Smooth muscle cell (in vitro differentiated cells): Measurements from ENCODE around the gene FHOD1. TPM values are rescaled to one million over a fixed set of nuclear protein-coding genes. Genes with fewer than 3 reads are reported as not detected.

ENCODE experiments used
- DNase-seq: peaks from one replicate; lab custom pipeline; 2025; ENCODE audit not compliant: unreplicated experiment; lab: John Stamatoyannopoulos, UW
- H2AFZ ChIP-seq: fragments of 200-600 bp; sonication (generic); 2 replicates; pipeline ENCODE4 v1.6.0; 2016; ENCODE audit warnings: antibody characterized with exemption, low read depth, mild to moderate bottlenecking
- H3F3A ChIP-seq: fragments of 200-600 bp; sonication (generic); 2 replicates; pipeline ENCODE4 v1.6.0; 2017; ENCODE audit warnings: antibody characterized with exemption, low read depth
- H3K27ac ChIP-seq: fragments of 200-600 bp; sonication (generic); 2 replicates; pipeline ENCODE4 v1.5.1; 2016; ENCODE audit warnings: low read depth, mild to moderate bottlenecking
- H3K27me3 ChIP-seq: fragments of 200-600 bp; sonication (generic); 2 replicates; pipeline ENCODE4 v1.6.1; 2016; ENCODE audit warnings: low read depth, mild to moderate bottlenecking
- H3K36me3 ChIP-seq: fragments of 200-600 bp; sonication (generic); 2 replicates; pipeline ENCODE4 v1.5.1; 2016; ENCODE audit warnings: low read depth
- H3K4me1 ChIP-seq: fragments of 200-600 bp; sonication (generic); 2 replicates; pipeline ENCODE4 v1.5.1; 2016; ENCODE audit warnings: low read depth
- H3K4me2 ChIP-seq: fragments of 200-600 bp; sonication (generic); 2 replicates; pipeline ENCODE4 v1.6.0; 2016; ENCODE audit warnings: mild to moderate bottlenecking
- H3K4me3 ChIP-seq: fragments of 200-600 bp; sonication (generic); 2 replicates; pipeline ENCODE4 v1.5.1; 2016; ENCODE audit warnings: mild to moderate bottlenecking
- H3K79me2 ChIP-seq: fragments of 200-600 bp; sonication (generic); 2 replicates; pipeline ENCODE4 v1.6.0; 2016; ENCODE audit warnings: low read depth, mild to moderate bottlenecking
- H3K9ac ChIP-seq: fragments of 200-600 bp; sonication (generic); 2 replicates; pipeline ENCODE4 v1.6.0; 2016; ENCODE audit warnings: low read depth
- H3K9me3 ChIP-seq: fragments of 200-600 bp; sonication (generic); replicated peaks from 2 replicates; pipeline ENCODE4 v1.5.1; 2016; ENCODE audit warnings: low read depth
- H4K20me1 ChIP-seq: fragments of 200-600 bp; sonication (generic); 2 replicates; pipeline ENCODE4 v1.6.0; 2016; ENCODE audit warnings: low read depth
- CTCF ChIP-seq: fragments of 200-600 bp; sonication (generic); IDR thresholded peaks from 2 replicates; pipeline ENCODE4 v1.5.1; 2017; ENCODE audit warnings: borderline replicate concordance, mild to moderate bottlenecking, antibody characterized with exemption; ENCODE audit not compliant: insufficient read depth, poor library complexity, severe bottlenecking
- WGBS: methylation state at CpG from one replicate; pipeline ENCODE4 v1.1.7; 2016; ENCODE audit warnings: low lambda C conversion rate; 5-methylcytosine and 5-hydroxymethylcytosine counted together
- polyA plus RNA-seq: library from polyadenylated mRNA; unstranded; fragments of >200 nt; fragmentation: Nextera tagmentation; extraction: Ambion mirVana; gene quantifications from 2 replicates; pipeline ENCODE4 v1.2.1, GENCODE V29; 2016
- total RNA-seq: library from RNA; depleted of rRNA; stranded (reverse); fragments of >200 nt; gene quantifications from 2 replicates; pipeline ENCODE4 v1.2.3, GENCODE V29; 2014

FHOD1 gene
- total and polyA plus RNA-seq, 2 experiments from 2014 or later, result 16.0 to 23.3 TPM

- no peaks in the 10 kb centered on the region for H3K4me1 ChIP-seq
- no peaks in the 10 kb centered on the region for H3K79me2 ChIP-seq
- no peak overlapping the region for H3K9ac ChIP-seq
- no peak overlapping the region for H2AFZ ChIP-seq
- no peak overlapping the region for H3K4me2 ChIP-seq
- no peak overlapping the region for H3K27ac ChIP-seq
- no peaks in the 10 kb centered on the region for H3K36me3 ChIP-seq
- no peak overlapping the region for H3K4me3 ChIP-seq
- WGBS, result 92% methylated on average over 4 of the region's 4 CpGs
- no peaks in the 10 kb centered on the region for H3K9me3 ChIP-seq
- H3K27me3 ChIP-seq, result no peaks in the 10 kb centered on the region
- DNase-seq, result no peak
- no peaks in the 10 kb centered on the region for H3F3A ChIP-seq
- H4K20me1 ChIP-seq, result no peaks in the 10 kb centered on the region
- TF ChIP-seq CTCF, result no peak
Observed at GRCh38 chr16:67257486-67258160, 10.3 kb upstream of the FHOD1 start.

GRCh38 chr16:67256701-67257230, 9.5 kb upstream of the FHOD1 start:
- WGBS, result 96% methylated on average over 11 of the region's 11 CpGs
- no peak overlapping the region for H2AFZ ChIP-seq
- H3K36me3 ChIP-seq, result no peaks in the 10 kb centered on the region
- no peak overlapping the region for H3K4me3 ChIP-seq
- H4K20me1 ChIP-seq, result no peaks in the 10 kb centered on the region
- no peak for DNase-seq
- no peak for TF ChIP-seq CTCF
- H3K27ac ChIP-seq, result no peak overlapping the region
- no peaks in the 10 kb centered on the region for H3K27me3 ChIP-seq
- no peaks in the 10 kb centered on the region for H3K79me2 ChIP-seq
- no peak overlapping the region for H3K9ac ChIP-seq
- H3K4me2 ChIP-seq, result no peak overlapping the region
- no peaks in the 10 kb centered on the region for H3K4me1 ChIP-seq
- H3F3A ChIP-seq, result no peaks in the 10 kb centered on the region
- no peaks in the 10 kb centered on the region for H3K9me3 ChIP-seq

- Histone ChIP-seq H2AFZ (no peak overlapping the region), H3K79me2 (no peaks in the 10 kb centered on the region), H3F3A (no peaks in the 10 kb centered on the region), H3K9me3 (no peaks in the 10 kb centered on the region), H3K9ac (no peak overlapping the region), H4K20me1 (no peaks in the 10 kb centered on the region), H3K4me1 (no peaks in the 10 kb centered on the region), H3K4me2 (no peak overlapping the region), H3K36me3 (no peaks in the 10 kb centered on the region), H3K27me3 (no peaks in the 10 kb centered on the region), H3K27ac (no peak overlapping the region), H3K4me3 (no peak overlapping the region)
- TF ChIP-seq CTCF, result no peak
- WGBS, result 94% methylated on average over 17 of the region's 17 CpGs
- no peak for DNase-seq
Observed at GRCh38 chr16:67255553-67256221, 8.4 kb upstream of the FHOD1 start.
